WTC11 (cell line): Measurements from ENCODE around the gene ALDH2. TPM values are rescaled to one million over a fixed set of nuclear protein-coding genes. Genes with fewer than 3 reads are reported as not detected.

ENCODE experiments used
- ATAC-seq: fragments of 200-7000 bp; cut with Tn5 transposase; 2 replicates; pipeline ENCODE4 v1.10.0; 2021; ENCODE audit warnings: mild to moderate bottlenecking, moderate library complexity
- CTCF ChIA-PET: fragments of 300-600 bp; sonication (Branson Sonifier 250); formaldehyde crosslinking; loops from one replicate; lab custom pipeline; 2021; ENCODE audit warnings: antibody characterized with exemption; lab: Charles Lee
- POLR2A ChIA-PET: fragments of 350-600 bp; sonication (Branson Sonifier 250); formaldehyde crosslinking; loops from one replicate; lab custom pipeline; 2021; ENCODE audit warnings: antibody characterized with exemption; lab: Charles Lee
- DNase-seq: peaks from one replicate; pipeline ENCODE4 v3.0.0; 2021; ENCODE audit warnings: low spot score
- H3K27ac Mint-ChIP-seq: 2 replicates; pipeline ENCODE4 v1.8.0; 2021; ENCODE audit warnings: mixed read lengths
- H3K27me3 Mint-ChIP-seq: 2 replicates; pipeline ENCODE4 v1.8.0; 2021; ENCODE audit warnings: low read depth, mild to moderate bottlenecking, moderate library complexity, mixed read lengths
- H3K36me3 Mint-ChIP-seq: 2 replicates; pipeline ENCODE4 v1.8.0; 2021; ENCODE audit warnings: mixed read lengths
- H3K4me1 Mint-ChIP-seq: 2 replicates; pipeline ENCODE4 v1.8.0; 2022; ENCODE audit warnings: mixed read lengths
- H3K4me3 Mint-ChIP-seq: 2 replicates; pipeline ENCODE4 v1.8.0; 2021; ENCODE audit warnings: mild to moderate bottlenecking, moderate library complexity, mixed read lengths
- H3K9me3 Mint-ChIP-seq: 2 replicates; pipeline ENCODE4 v1.8.0; 2021; ENCODE audit warnings: mixed read lengths
- ESRRA ChIP-seq: sonication (generic); formaldehyde crosslinking; IDR thresholded peaks from 2 replicates; pipeline ENCODE4 v1.8.1; 2022; ENCODE audit warnings: mild to moderate bottlenecking, missing genetic modification reagents, borderline replicate concordance
- FOXP1 ChIP-seq: sonication (generic); formaldehyde crosslinking; IDR thresholded peaks from 2 replicates; pipeline ENCODE4 v1.8.0; 2022; ENCODE audit warnings: missing genetic modification reagents, mild to moderate bottlenecking, moderate library complexity, borderline replicate concordance
- GABPB1 ChIP-seq: sonication (generic); formaldehyde crosslinking; IDR thresholded peaks from 2 replicates; pipeline ENCODE4 v1.8.1; 2023; ENCODE audit warnings: mild to moderate bottlenecking, missing genetic modification reagents
- GRHL2 ChIP-seq: fragments of 250-450 bp; sonication (Bioruptor Pico); IDR thresholded peaks from 2 replicates; pipeline ENCODE4 v1.8.0; 2022; ENCODE audit warnings: mild to moderate bottlenecking, moderate library complexity; ENCODE audit not compliant: insufficient replicate concordance, severe bottlenecking
- GTF2I ChIP-seq: fragments of 250-450 bp; sonication (Bioruptor Pico); conservative IDR thresholded peaks from 2 replicates; pipeline ENCODE4 v1.4.0; 2021; ENCODE audit warnings: mild to moderate bottlenecking
- HMGA2 ChIP-seq: fragments of 250-450 bp; sonication (Bioruptor Pico); IDR thresholded peaks from 2 replicates; pipeline ENCODE4 v1.4.0; 2021; ENCODE audit warnings: mild to moderate bottlenecking, moderate library complexity
- IRF2 ChIP-seq: sonication (generic); formaldehyde crosslinking; IDR thresholded peaks from 2 replicates; pipeline ENCODE4 v1.8.0; 2022; ENCODE audit warnings: low read depth, missing genetic modification reagents, borderline replicate concordance
- NR1H2 ChIP-seq: sonication (generic); formaldehyde crosslinking; IDR thresholded peaks from 2 replicates; pipeline ENCODE4 v1.9.0; 2021; ENCODE audit warnings: mild to moderate bottlenecking, moderate library complexity, missing genetic modification reagents
- OVOL2 ChIP-seq: fragments of 250-450 bp; sonication (Bioruptor Pico); IDR thresholded peaks from 2 replicates; pipeline ENCODE4 v1.9.0; 2021; ENCODE audit warnings: mild to moderate bottlenecking, borderline replicate concordance
- PRRX2 ChIP-seq: fragments of 250-450 bp; sonication (Bioruptor Pico); IDR thresholded peaks from 2 replicates; pipeline ENCODE4 v1.8.0; 2021; ENCODE audit warnings: mild to moderate bottlenecking
- SOX15 ChIP-seq: fragments of 250-450 bp; sonication (Bioruptor Pico); IDR thresholded peaks from 2 replicates; pipeline ENCODE4 v1.9.0; 2021; ENCODE audit warnings: mild to moderate bottlenecking
- SP1 ChIP-seq: sonication (generic); formaldehyde crosslinking; conservative IDR thresholded peaks from 2 replicates; pipeline ENCODE4 v1.8.1; 2022; ENCODE audit warnings: missing genetic modification reagents
- TEAD1 ChIP-seq: sonication (generic); formaldehyde crosslinking; IDR thresholded peaks from 2 replicates; pipeline ENCODE4 v1.8.0; 2022; ENCODE audit warnings: mild to moderate bottlenecking, missing genetic modification reagents
- TEAD4 ChIP-seq: sonication (generic); formaldehyde crosslinking; IDR thresholded peaks from 2 replicates; pipeline ENCODE4 v1.8.0; 2022; ENCODE audit warnings: mild to moderate bottlenecking, missing genetic modification reagents
- TP53 ChIP-seq: sonication (generic); formaldehyde crosslinking; IDR thresholded peaks from 2 replicates; pipeline ENCODE4 v1.8.1; 2023; ENCODE audit warnings: mild to moderate bottlenecking, missing genetic modification reagents
- ZBTB21 ChIP-seq: sonication (generic); formaldehyde crosslinking; IDR thresholded peaks from 2 replicates; pipeline ENCODE4 v1.8.1; 2023; ENCODE audit warnings: mild to moderate bottlenecking, missing genetic modification reagents, borderline replicate concordance
- ZNF121 ChIP-seq: sonication (generic); formaldehyde crosslinking; IDR thresholded peaks from 2 replicates; pipeline ENCODE4 v1.8.0; 2023; ENCODE audit warnings: missing genetic modification reagents
- ZNF219 ChIP-seq: sonication (generic); formaldehyde crosslinking; IDR thresholded peaks from 2 replicates; pipeline ENCODE4 v1.8.0; 2023; ENCODE audit warnings: missing genetic modification reagents, mild to moderate bottlenecking, borderline replicate concordance
- ZNF416 ChIP-seq: fragments of 250-450 bp; sonication (Bioruptor Pico); IDR thresholded peaks from 2 replicates; pipeline ENCODE4 v1.9.0; 2021; ENCODE audit warnings: mild to moderate bottlenecking, inconsistent platforms
- ZNF423 ChIP-seq: fragments of 250-450 bp; sonication (Bioruptor Pico); IDR thresholded peaks from 2 replicates; pipeline ENCODE4 v2.1.2; 2022; ENCODE audit warnings: mild to moderate bottlenecking, moderate library complexity
- total RNA-seq: library from RNA; stranded (reverse); gene quantifications from 3 replicates; pipeline ENCODE4 v1.2.3, GENCODE V29; 2021
- TF ChIP-seq, protein P1 (sequence below): sonication (generic); formaldehyde crosslinking; IDR thresholded peaks from 2 replicates; pipeline ENCODE4 v1.8.0; 2022; ENCODE audit warnings: mild to moderate bottlenecking, missing genetic modification reagents
- TF ChIP-seq, protein P2 (sequence below): fragments of 250-450 bp; sonication (Bioruptor Pico); IDR thresholded peaks from 2 replicates; pipeline ENCODE4 v1.9.0; 2021; ENCODE audit warnings: moderate library complexity, mild to moderate bottlenecking, inconsistent platforms, borderline replicate concordance
- TF ChIP-seq, protein P3 (sequence below): sonication (generic); formaldehyde crosslinking; conservative IDR thresholded peaks from 2 replicates; pipeline ENCODE4 v1.8.1; 2023; ENCODE audit warnings: mild to moderate bottlenecking, low read depth, missing genetic modification reagents, moderate library complexity
- TF ChIP-seq, protein P4 (sequence below): sonication (generic); formaldehyde crosslinking; IDR thresholded peaks from 2 replicates; pipeline ENCODE4 v1.8.0; 2023; ENCODE audit warnings: missing genetic modification reagents, mild to moderate bottlenecking, borderline replicate concordance
- TF ChIP-seq, protein P5 (sequence below): sonication (generic); formaldehyde crosslinking; IDR thresholded peaks from 2 replicates; pipeline ENCODE4 v1.8.1; 2023; ENCODE audit warnings: mild to moderate bottlenecking, moderate library complexity, missing genetic modification reagents
- TF ChIP-seq, protein P6 (sequence below): fragments of 250-450 bp; sonication (Bioruptor Pico); IDR thresholded peaks from 2 replicates; pipeline ENCODE4 v2.1.2; 2022; ENCODE audit warnings: mild to moderate bottlenecking, moderate library complexity

The ALDH2 gene
- total RNA-seq, 1 experiment from 2014 or later = 36.7 TPM

DNA sequence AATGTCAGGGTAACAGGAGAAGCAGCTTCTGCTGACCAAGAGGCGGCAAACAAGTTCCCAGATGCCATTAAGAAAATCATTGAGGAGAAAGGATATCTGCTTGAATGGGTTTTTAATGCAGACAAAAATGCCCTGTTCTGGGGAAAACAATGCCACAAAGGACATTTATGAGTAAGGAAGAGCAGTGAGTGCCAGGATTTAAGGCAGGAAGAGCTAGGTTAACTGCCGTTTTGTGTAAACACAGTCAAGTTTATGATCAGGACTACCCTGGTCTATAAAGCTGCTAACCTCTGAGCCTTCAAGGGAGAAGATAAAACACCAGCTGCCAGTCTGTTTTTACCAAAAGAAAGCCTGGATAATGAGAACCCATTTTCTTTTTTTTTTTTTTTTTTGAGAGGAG, 83.8 kb downstream of the ALDH2 start (continued):
- TF ChIP-seq, protein P1, sequence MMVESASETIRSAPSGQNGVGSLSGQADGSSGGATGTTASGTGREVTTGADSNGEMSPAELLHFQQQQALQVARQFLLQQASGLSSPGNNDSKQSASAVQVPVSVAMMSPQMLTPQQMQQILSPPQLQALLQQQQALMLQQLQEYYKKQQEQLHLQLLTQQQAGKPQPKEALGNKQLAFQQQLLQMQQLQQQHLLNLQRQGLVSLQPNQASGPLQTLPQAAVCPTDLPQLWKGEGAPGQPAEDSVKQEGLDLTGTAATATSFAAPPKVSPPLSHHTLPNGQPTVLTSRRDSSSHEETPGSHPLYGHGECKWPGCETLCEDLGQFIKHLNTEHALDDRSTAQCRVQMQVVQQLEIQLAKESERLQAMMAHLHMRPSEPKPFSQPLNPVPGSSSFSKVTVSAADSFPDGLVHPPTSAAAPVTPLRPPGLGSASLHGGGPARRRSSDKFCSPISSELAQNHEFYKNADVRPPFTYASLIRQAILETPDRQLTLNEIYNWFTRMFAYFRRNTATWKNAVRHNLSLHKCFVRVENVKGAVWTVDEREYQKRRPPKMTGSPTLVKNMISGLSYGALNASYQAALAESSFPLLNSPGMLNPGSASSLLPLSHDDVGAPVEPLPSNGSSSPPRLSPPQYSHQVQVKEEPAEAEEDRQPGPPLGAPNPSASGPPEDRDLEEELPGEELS (CRISPR knock-in tag) = no peak
- no peak for TF ChIP-seq TEAD4 (CRISPR knock-in tag)
- TF ChIP-seq GABPB1 (CRISPR knock-in tag) = no peak
- no peak for TF ChIP-seq GRHL2 (CRISPR knock-in tag)
- TF ChIP-seq ZNF219 (CRISPR knock-in tag) = no peak
- TF ChIP-seq, protein P2, sequence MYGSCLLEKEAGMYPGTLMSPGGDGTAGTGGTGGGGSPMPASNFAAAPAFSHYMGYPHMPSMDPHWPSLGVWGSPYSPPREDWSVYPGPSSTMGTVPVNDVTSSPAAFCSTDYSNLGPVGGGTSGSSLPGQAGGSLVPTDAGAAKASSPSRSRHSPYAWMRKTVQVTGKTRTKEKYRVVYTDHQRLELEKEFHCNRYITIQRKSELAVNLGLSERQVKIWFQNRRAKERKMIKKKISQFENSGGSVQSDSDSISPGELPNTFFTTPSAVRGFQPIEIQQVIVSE (CRISPR knock-in tag) = no peak
- no peak for TF ChIP-seq ZNF121
- TF ChIP-seq TEAD1 (CRISPR knock-in tag) = no peak
- no peak for TF ChIP-seq HMGA2 (CRISPR knock-in tag)
- TF ChIP-seq ESRRA (CRISPR knock-in tag) = no peak
- no peak for TF ChIP-seq ZNF416 (CRISPR knock-in tag)
- TF ChIP-seq, protein P3, sequence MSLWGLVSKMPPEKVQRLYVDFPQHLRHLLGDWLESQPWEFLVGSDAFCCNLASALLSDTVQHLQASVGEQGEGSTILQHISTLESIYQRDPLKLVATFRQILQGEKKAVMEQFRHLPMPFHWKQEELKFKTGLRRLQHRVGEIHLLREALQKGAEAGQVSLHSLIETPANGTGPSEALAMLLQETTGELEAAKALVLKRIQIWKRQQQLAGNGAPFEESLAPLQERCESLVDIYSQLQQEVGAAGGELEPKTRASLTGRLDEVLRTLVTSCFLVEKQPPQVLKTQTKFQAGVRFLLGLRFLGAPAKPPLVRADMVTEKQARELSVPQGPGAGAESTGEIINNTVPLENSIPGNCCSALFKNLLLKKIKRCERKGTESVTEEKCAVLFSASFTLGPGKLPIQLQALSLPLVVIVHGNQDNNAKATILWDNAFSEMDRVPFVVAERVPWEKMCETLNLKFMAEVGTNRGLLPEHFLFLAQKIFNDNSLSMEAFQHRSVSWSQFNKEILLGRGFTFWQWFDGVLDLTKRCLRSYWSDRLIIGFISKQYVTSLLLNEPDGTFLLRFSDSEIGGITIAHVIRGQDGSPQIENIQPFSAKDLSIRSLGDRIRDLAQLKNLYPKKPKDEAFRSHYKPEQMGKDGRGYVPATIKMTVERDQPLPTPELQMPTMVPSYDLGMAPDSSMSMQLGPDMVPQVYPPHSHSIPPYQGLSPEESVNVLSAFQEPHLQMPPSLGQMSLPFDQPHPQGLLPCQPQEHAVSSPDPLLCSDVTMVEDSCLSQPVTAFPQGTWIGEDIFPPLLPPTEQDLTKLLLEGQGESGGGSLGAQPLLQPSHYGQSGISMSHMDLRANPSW = no peak
- TF ChIP-seq ZBTB21 (CRISPR knock-in tag) = no peak
- TF ChIP-seq ZNF423 (CRISPR knock-in tag) = no peak
- TF ChIP-seq IRF2 (CRISPR knock-in tag) = no peak

DNA sequence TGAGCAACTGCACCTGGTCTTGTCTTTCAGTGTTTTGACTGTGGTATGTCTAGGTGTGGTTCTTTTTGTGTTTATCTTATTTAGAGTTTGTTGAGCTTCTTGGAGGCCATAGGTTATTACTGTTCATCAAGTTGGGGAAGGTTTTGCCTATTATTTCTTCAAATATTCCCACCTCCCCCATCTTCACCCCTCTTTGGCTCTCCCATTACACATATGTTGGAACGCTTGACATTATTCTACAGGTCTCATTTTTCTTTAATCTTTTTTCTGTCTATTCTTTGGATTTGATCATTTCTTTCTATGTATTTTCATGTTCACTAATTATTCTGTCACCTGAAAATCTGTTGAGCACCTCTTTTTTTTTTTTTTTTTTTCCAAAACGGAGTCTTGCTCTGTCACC, 91.5 kb downstream of the ALDH2 start:
- peaks cover 15% of the 10 kb centered on the region for H3K36me3 Mint-ChIP-seq
- H3K4me3 Mint-ChIP-seq = no peak overlapping the region
- no peaks in the 10 kb centered on the region for H3K9me3 Mint-ChIP-seq
- peaks cover 12% of the 10 kb centered on the region for H3K4me1 Mint-ChIP-seq
- POLR2A ChIA-PET = no interaction called here
- no peak overlapping the region for H3K27ac Mint-ChIP-seq
- no peak for ATAC-seq
- CTCF ChIA-PET = interaction anchor here (0.7 kb wide), 1 partner anchor 10 kb away, joined by 3 read pairs; no protein-coding TSS in a partner anchor
- no peaks in the 10 kb centered on the region for H3K27me3 Mint-ChIP-seq
- no peak for DNase-seq
- TF ChIP-seq NR1H2 (no peak), ESRRA (CRISPR knock-in tag) (no peak), FOXP1 (CRISPR knock-in tag) (no peak), SP1 (CRISPR knock-in tag) (no peak), IRF2 (CRISPR knock-in tag) (no peak), SOX15 (CRISPR knock-in tag) (no peak), TP53 (CRISPR knock-in tag) (no peak), OVOL2 (no peak), GTF2I (no peak), PRRX2 (no peak)
- TF ChIP-seq, protein P4, sequence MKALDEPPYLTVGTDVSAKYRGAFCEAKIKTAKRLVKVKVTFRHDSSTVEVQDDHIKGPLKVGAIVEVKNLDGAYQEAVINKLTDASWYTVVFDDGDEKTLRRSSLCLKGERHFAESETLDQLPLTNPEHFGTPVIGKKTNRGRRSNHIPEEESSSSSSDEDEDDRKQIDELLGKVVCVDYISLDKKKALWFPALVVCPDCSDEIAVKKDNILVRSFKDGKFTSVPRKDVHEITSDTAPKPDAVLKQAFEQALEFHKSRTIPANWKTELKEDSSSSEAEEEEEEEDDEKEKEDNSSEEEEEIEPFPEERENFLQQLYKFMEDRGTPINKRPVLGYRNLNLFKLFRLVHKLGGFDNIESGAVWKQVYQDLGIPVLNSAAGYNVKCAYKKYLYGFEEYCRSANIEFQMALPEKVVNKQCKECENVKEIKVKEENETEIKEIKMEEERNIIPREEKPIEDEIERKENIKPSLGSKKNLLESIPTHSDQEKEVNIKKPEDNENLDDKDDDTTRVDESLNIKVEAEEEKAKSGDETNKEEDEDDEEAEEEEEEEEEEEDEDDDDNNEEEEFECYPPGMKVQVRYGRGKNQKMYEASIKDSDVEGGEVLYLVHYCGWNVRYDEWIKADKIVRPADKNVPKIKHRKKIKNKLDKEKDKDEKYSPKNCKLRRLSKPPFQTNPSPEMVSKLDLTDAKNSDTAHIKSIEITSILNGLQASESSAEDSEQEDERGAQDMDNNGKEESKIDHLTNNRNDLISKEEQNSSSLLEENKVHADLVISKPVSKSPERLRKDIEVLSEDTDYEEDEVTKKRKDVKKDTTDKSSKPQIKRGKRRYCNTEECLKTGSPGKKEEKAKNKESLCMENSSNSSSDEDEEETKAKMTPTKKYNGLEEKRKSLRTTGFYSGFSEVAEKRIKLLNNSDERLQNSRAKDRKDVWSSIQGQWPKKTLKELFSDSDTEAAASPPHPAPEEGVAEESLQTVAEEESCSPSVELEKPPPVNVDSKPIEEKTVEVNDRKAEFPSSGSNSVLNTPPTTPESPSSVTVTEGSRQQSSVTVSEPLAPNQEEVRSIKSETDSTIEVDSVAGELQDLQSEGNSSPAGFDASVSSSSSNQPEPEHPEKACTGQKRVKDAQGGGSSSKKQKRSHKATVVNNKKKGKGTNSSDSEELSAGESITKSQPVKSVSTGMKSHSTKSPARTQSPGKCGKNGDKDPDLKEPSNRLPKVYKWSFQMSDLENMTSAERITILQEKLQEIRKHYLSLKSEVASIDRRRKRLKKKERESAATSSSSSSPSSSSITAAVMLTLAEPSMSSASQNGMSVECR = no peak
- TF ChIP-seq, protein P5, sequence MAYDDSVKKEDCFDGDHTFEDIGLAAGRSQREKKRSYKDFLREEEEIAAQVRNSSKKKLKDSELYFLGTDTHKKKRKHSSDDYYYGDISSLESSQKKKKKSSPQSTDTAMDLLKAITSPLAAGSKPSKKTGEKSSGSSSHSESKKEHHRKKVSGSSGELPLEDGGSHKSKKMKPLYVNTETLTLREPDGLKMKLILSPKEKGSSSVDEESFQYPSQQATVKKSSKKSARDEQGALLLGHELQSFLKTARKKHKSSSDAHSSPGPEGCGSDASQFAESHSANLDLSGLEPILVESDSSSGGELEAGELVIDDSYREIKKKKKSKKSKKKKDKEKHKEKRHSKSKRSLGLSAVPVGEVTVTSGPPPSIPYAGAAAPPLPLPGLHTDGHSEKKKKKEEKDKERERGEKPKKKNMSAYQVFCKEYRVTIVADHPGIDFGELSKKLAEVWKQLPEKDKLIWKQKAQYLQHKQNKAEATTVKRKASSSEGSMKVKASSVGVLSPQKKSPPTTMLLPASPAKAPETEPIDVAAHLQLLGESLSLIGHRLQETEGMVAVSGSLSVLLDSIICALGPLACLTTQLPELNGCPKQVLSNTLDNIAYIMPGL = no peak
- TF ChIP-seq, protein P6, sequence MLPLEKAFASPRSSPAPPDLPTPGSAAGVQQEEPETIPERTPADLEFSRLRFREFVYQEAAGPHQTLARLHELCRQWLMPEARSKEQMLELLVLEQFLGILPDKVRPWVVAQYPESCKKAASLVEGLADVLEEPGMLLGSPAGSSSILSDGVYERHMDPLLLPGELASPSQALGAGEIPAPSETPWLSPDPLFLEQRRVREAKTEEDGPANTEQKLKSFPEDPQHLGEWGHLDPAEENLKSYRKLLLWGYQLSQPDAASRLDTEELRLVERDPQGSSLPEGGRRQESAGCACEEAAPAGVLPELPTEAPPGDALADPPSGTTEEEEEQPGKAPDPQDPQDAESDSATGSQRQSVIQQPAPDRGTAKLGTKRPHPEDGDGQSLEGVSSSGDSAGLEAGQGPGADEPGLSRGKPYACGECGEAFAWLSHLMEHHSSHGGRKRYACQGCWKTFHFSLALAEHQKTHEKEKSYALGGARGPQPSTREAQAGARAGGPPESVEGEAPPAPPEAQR (CRISPR knock-in tag) = no peak
